ENCODE results near the gene DUSP28.
A peak's percentile ranks its signal among the peaks of the same experiment; 100 is the strongest.

The DUSP28 gene

DNA sequence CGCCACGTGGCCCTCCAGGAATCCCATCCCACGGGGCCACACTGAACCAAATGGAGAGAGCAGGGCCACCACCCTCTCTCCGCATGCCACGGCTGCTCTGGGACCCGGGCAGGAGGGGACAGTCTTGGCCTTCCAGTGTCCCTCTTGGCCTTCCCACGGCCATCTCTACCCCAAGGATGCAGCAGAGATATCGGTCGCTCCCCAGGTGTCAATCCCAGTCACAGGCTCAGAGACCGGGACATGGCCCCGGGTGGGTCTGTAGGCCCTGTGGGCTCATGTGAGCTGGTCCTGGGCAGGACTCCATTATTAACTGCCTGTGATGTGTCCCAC, 41.6 kb downstream of the DUSP28 start:
- TF ChIP-seq, protein P1, sequence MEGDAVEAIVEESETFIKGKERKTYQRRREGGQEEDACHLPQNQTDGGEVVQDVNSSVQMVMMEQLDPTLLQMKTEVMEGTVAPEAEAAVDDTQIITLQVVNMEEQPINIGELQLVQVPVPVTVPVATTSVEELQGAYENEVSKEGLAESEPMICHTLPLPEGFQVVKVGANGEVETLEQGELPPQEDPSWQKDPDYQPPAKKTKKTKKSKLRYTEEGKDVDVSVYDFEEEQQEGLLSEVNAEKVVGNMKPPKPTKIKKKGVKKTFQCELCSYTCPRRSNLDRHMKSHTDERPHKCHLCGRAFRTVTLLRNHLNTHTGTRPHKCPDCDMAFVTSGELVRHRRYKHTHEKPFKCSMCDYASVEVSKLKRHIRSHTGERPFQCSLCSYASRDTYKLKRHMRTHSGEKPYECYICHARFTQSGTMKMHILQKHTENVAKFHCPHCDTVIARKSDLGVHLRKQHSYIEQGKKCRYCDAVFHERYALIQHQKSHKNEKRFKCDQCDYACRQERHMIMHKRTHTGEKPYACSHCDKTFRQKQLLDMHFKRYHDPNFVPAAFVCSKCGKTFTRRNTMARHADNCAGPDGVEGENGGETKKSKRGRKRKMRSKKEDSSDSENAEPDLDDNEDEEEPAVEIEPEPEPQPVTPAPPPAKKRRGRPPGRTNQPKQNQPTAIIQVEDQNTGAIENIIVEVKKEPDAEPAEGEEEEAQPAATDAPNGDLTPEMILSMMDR (IDR thresholded peaks at IDR 0.05; ENCODE audit: low read depth, low read length, missing control alignments): no peak
- H3K4me3 ChIP-seq (replicated peaks; ENCODE audit: low read depth, low read length): no peak overlapping the region
- no peak for DNase-seq (ENCODE audit: extremely low read depth, low read depth)

DNA sequence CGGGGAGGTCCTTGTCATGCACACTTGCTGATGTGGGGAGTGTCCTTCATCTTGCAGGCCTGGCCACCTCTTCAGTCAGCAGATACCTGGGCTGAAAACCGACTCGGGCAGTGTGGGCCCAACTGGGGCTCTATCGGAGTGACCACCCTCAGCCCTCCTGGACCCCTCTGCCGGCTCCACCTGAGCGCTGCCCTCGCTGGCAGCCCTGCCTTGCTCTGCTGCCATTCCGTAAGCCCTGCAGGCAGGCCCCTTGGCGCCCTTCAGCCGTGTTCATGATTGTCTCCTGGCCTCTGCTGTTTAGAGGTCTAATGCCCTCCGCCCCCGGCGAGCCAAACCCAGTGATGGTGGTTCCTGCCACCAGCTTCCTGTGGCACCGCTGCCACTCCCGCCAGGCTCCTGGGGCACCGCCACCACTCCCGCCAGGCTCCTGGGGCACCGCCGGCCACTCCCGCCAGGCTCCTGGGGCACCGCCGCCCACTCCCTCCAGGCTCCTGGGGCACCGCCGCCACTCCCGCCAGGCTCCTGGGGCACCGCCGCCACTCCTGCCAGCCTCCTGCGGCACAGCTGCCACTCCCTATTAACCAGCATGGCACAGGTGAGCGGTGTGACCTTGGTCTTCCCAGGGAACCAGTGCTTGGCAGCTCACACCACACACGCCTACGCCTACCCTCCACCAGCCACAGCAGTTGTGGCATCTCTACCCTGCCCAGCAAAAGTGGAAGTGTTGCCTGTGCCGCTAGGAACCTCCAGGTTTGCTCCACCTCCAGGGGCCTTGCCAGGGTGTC, 42.3 kb downstream of the DUSP28 start:
- DNase-seq (ENCODE audit: extremely low read depth, low read depth): no peak

DNA sequence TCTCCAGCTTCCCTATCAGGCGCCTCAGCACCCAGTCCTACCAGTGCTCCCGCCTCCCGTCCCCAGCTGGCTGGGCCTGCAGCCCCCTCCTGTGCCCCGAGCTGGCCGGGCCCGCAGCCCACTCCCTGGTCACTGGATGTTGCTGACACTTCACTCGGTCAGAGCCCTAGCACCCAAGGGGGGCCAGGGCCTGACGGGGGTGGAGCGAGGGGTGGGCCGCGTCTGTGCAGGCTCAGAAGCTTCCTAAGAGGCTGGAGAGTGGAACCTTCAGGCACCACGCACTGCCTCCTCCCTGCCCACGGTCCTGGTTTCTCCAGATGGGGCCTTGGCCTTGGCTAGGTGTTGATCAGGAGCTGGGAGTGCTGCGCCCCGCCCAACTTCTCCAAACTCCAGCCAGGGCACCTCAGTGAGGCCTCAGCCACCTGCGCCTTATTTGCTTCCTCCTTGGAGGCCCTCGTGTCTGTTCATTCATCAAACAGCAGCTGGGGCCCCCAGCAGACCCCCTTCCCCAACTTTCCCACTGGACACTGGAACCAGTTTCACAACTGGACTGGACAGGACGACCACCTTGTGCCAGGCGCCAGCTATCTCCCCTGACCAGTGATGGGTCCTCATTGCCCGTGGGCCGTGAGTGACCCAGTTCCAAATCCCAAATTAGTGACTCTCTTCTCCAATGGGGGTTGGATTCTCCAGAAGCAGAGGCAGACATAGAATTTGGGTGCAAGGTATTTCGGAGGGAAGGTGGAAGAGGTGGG, 43.1 kb downstream of the DUSP28 start:
- TF ChIP-seq, protein P1 (IDR thresholded peaks at IDR 0.05; ENCODE audit: low read depth, low read length, missing control alignments): no peak
- no peak for DNase-seq (ENCODE audit: extremely low read depth, low read depth)
- no peak overlapping the region for H3K4me3 ChIP-seq (replicated peaks; ENCODE audit: low read depth, low read length)

More for the DNA sequence above, 42.3 kb downstream of the DUSP28 start:
- TF ChIP-seq, protein P1 (IDR thresholded peaks at IDR 0.05; ENCODE audit: low read depth, low read length, missing control alignments): no peak
- no peak overlapping the region for H3K4me3 ChIP-seq (replicated peaks; ENCODE audit: low read depth, low read length)

DNA sequence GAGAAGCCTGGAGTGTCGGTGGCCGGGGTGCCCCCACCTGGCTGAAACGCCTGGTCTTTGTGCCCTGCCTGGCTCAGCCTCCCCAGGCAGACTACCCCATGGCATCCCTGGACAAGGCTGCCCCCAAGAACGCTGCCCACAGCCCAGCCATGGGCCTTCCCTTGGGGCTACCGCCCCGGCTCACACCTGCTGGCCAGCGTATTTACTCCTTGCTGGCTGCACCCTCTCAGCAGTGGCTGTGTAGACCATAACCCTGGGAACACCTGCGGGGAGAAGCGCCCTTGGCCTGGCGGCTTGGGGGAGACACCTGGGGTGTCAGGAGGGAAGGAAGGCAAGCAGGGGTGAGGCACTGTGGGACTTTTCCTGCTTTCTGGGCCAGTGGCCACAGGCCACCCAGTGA, 43.7 kb downstream of the DUSP28 start:
- no peak overlapping the region for H3K4me3 ChIP-seq (replicated peaks; ENCODE audit: low read depth, low read length)
- DNase-seq (ENCODE audit: extremely low read depth, low read depth): no peak
- TF ChIP-seq, protein P1 (IDR thresholded peaks at IDR 0.05; ENCODE audit: low read depth, low read length, missing control alignments): no peak

DNA sequence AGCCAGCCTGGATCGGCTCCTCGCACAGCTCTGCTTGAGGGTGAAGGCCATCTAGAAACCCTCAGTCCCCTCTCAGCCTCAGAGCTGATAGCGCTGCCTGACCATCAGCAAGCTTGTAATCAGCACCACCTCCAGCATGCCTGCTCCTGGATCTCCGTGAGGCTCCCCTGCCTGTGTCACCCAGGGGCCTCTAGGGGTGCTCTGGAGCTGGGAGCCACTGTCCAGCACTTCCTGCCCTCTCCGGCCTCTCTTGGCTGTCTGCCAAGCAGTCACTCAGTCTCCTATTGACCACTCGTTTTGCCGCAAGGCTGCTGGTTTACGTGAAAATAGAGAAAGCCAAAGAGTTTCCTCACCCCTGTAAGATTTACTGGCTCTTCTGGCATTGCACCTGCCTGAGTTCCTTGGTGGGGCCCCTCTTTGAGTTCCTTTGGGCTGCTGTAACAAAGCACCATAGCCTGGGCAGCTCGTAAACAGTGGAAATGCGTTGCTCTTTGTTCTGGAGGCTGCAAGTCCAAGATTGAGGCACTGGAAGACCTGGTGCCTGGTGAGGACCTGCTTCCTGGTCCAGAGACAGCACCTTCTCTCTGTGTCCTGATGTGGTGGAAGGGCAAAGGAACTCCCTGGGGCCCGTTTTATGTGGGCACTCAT, 44.3 kb downstream of the DUSP28 start:
- TF ChIP-seq, protein P1 (IDR thresholded peaks at IDR 0.05; ENCODE audit: low read depth, low read length, missing control alignments): peak; percentile 55
- no peak overlapping the region for H3K4me3 ChIP-seq (replicated peaks; ENCODE audit: low read depth, low read length)
- no peak for DNase-seq (ENCODE audit: extremely low read depth, low read depth)

DNA sequence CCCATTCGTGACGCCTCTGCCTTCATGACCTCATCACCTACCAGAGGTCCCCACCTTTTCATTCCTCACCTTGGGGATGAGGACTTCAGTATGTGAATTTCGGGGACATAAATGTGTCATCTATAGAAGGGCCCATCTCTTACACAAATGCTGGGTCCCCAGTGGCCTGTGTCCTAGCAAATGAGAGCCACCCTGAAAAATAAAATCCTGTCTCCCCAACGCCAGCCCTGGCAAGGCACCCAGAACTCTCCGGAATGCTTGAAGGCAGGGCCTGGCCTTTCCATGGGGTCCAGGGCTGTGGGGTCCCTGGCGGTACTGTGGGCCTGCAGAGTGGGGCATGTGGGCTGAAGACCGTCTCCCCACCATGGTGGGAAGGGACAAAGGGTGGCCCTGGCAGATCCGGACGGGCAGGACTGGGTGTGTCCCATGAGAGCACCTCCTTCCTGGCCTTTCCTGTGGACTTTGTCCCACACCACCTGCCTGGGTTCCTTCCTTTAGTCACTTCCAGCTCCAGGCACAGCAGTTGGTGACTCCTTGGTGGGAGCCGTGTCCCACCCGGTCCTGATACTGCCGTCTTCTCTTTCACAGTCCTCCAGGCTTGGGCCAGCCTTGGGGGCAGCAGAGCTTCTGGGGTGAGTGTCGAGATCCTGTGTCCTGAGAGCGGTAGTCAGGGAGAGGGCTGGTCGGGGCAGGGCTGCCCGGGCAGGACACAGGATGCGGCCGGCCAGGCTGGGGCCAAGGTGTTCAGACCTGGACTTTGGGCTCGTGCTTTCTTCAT, 45.0 kb downstream of the DUSP28 start:
- no peak overlapping the region for H3K4me3 ChIP-seq (replicated peaks; ENCODE audit: low read depth, low read length)
- TF ChIP-seq, protein P1 (IDR thresholded peaks at IDR 0.05; ENCODE audit: low read depth, low read length, missing control alignments): no peak
- DNase-seq (ENCODE audit: extremely low read depth, low read depth): no peak
